Measurements from ENCODE around the gene GTF3C1.

The GTF3C1 gene

GRCh38 chr16:27468941-27469531 lies 80.7 kb downstream of the GTF3C1 start:
- no peak overlapping the region for H3K27ac ChIP-seq
- TF ChIP-seq CTCF (IDR thresholded peaks at IDR 0.05) (no peak), ZFX (IDR thresholded peaks at IDR 0.05; ENCODE audit: borderline replicate concordance) (no peak)

GRCh38 chr16:27465483-27465879 lies 84.2 kb downstream of the GTF3C1 start:
- H3K27ac ChIP-seq = no peak overlapping the region
- TF ChIP-seq ZFX (IDR thresholded peaks at IDR 0.05; ENCODE audit: borderline replicate concordance) = no peak
- TF ChIP-seq CTCF (IDR thresholded peaks at IDR 0.05) = no peak

GRCh38 chr16:27464626-27465482 lies 84.9 kb downstream of the GTF3C1 start:
- H3K27ac ChIP-seq = no peak overlapping the region
- no peak for TF ChIP-seq ZFX (IDR thresholded peaks at IDR 0.05; ENCODE audit: borderline replicate concordance)
- no peak for TF ChIP-seq CTCF (IDR thresholded peaks at IDR 0.05)

GRCh38 chr16:27463741-27464591 lies 85.7 kb downstream of the GTF3C1 start:
- no peak for TF ChIP-seq ZFX (IDR thresholded peaks at IDR 0.05; ENCODE audit: borderline replicate concordance)
- no peak for TF ChIP-seq CTCF (IDR thresholded peaks at IDR 0.05)
- H3K27ac ChIP-seq = no peak overlapping the region

- H3K27ac ChIP-seq = no peak overlapping the region
- no peak for TF ChIP-seq CTCF (IDR thresholded peaks at IDR 0.05)
- no peak for TF ChIP-seq ZFX (IDR thresholded peaks at IDR 0.05; ENCODE audit: borderline replicate concordance)
Observed at GRCh38 chr16:27462846-27463682, 86.6 kb downstream of the GTF3C1 start.

- TF ChIP-seq ZFX (IDR thresholded peaks at IDR 0.05; ENCODE audit: borderline replicate concordance) (no peak), CTCF (IDR thresholded peaks at IDR 0.05) (no peak)
- no peak overlapping the region for H3K27ac ChIP-seq
Observed at GRCh38 chr16:27462200-27462845, 87.4 kb downstream of the GTF3C1 start.

Data from 22Rv1 (cell line).